Right kidney (tissue), 1 donor: ENCODE results near the gene RRBP1.

Source experiments
- DNase-seq: peaks from one replicate; pipeline ENCODE4 v3.0.0-alpha.2; 2016

Gene RRBP1

DNA sequence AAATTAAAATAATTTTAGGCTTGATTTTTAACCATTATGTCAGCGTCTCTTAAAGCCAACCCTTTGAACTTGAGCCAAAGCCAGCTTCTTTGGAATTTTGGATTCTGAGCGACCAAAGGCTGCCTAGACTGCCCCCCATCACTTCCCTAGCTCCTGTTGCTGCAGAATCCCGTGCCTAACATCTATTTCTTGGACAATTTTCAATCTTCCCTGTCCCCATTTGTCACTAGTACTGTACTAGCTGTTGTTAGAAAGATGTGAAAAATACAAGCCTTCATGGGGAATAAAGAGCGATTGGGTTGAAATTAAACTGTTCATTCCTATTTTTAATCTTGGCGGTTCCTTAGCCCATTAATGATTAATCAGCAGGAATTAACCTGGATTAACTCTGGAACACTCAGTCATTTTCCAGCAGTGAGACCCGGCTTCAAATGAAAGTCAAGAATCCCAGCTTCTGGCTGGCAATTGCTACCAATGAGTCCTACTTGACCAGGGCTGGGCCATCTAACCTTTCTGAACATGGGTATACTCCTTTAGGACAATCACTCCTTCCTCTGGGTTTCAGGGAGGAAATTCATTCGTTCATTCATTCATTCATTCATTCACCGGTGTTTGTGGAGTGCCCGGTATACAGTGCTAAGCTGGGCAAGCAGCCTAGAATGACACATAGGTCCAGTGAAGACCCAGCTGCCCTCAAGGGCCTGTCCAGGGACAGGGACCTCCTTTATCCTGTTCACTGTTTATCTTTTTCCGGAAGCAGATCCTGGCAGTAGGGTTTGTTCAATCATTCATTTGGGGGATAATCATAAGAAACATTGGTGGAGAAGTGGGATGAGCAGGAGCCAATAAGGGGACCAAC lies 1.4 kb upstream of the RRBP1 start:
- DNase-seq, result no peak

DNA sequence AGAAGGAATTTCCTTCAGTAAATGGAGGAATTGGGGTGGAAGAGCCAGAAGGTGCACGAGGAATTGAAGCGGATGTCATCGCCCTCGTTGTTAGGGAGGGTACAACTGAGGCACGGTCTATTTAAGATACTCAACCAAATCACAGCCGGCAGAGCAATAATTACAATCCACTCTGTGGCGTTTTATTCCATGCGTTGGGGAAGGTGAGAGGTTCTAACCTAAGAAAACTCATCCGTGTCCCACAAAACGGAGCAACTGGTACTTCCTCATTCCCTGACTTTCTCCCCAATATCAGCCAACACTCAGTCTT lies 802 bp upstream of the RRBP1 start:
- DNase-seq, result no peak

DNA sequence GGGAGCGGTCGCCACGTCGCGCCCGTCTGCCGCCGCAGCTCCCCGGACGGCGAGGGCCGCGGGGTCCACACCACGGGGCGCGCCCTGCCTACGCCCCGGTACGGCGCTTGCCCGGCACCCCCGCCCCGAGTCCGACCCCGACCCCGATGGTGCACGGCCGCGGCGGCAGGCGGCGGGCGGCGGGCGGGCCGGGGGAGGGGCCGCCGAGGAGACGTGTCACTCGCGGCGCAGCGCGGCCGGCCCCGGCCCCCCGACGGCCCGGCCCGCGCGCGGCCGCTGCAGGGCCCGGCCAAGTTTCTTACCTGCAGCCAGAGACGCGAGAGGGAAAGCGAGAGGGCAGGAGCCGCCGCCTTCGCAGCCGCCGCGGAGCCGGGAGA lies 328 bp downstream of the RRBP1 start:
- no peak for DNase-seq

DNA sequence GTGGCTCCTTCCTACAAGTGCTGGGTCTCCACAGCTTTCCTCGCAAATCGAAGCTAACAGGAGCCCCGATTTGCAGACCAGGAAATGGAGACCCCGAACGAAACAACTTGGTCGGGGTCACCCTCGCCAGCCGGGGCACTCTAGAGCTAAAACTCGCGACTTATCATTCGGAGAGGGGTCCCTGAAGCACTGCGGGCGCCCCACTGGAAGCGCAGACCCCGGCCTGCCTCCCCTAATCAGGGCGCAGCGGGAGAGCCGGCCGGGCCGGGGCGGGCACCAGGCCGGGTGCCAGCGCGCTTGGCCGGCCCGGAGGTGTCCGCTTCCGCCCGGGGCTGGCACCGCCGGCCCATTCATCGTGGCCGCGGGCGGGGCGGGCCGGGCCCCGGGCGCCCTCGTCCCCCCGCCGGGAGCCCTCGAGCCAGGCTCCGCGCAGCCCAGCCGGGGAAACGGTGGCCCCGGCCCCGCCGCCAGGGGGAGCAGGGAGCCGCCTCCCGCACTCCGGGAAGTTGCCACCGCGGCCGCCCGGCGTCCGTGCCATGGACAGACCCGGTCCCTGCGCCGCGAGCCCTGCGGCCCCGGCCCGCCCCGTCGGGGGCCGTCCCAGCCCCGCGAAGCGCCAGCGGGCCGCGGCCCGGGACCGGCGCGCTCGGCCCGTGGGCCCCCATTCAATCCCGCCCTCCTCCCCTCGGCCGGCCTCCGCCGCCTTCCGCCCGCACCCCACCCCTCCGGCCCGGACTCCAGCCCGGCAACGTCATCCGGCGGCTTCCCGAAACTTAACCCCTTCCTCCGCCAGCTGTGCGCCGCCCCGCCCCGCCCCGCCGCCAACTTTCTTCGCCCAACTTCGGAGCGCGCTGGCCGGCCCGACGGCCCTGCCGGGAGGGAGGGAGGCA lies 961 bp downstream of the RRBP1 start:
- DNase-seq, result peak; percentile 77

DNA sequence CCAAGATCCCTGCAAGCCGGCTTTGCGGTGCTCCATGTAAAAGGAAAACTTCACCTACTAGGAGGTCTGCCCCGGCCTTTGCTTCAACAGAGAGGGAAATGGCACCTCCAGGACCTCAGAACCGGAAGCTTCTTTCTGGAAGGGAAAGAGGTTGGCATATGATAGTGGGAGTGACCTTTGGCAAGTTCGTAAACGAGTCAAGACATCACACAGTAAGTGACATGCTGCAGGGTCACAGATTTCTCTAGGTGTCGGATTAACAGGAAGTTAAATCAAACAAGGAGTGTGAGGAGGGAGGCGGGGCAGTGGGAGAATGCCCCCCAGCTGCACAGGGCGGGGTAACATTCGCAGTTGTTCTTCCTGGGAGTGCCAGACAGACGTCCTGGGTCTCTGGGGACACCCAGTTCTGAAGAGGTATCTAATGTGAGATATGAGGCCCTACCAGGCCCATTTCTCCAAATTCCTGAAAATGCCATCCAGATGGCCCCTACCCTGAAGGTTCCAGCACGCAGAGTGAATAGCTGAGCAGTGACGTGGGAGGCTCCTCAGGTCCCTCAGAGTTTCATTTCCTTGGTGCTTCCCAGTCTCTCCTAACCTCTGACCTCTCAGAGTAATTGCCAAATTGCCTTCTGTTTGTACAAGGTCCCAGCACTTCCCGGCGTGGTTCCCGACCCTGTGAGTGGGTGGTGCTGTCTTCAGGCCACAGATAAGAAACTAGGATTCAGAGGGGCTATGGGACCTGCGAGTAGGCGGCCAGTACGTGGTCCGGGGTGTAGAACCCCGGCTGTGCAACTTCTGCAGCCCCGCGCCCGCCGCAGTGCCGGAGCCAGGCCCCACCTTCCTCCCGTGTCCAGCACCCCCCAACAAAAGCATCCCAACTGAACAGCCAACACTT lies 1.9 kb downstream of the RRBP1 start:
- no peak for DNase-seq

DNA sequence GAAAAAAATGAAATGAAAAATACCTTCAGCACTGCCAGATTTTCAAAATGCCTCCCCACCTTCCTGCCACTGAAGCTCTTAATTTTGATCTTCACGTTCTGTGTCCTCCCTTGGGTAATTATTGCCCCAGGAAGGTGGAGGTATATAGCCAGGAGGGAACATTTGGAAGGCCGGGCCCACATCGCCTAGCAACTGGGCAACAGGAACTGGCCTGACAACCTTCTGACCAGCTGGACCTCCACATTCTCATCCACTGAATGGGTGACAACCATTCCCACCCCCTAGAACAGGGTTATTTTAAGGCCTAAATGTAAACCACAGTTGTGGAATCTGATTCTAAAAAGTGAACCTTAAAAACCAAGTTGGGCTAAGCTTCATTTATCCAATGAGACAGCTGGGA lies 3.2 kb downstream of the RRBP1 start:
- DNase-seq, result no peak

DNA sequence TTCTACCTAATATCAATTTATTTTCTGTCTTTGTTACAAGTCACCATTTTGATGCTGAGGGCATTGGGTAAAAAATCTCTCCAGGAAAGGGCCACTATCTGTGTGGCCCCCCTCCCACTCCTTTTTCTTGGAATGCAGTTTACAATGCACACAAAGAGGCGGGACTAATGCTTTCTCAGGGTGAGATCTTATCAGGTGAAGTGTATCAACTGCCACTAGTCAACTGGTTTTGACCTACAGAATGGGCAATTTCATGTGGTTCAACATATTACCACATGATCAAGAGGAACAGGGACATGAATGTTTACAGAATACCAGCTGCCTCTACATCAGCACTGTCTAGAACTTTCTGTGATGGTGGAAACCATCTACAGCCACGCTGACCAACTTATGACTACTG lies 3.7 kb downstream of the RRBP1 start:
- DNase-seq, result no peak

DNA sequence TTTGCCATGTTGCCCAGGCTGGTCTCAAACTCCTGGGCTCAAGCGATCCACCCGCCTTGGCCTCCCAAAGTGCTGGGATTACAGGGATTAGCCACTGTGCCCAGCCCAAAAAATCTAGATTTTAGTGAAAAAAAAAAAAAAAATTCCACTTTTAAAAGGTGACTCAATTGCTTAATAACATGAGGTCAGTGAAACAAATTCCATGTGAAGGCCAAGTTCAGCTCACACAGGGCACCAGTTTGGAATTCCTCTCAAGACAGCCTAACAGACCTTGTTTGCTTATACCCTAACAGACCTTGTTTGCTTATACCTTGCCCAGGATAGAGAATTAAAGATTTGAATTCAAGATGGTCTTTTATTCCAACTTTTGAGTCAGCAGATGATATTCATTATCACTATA lies 5.1 kb downstream of the RRBP1 start:
- no peak for DNase-seq

DNA sequence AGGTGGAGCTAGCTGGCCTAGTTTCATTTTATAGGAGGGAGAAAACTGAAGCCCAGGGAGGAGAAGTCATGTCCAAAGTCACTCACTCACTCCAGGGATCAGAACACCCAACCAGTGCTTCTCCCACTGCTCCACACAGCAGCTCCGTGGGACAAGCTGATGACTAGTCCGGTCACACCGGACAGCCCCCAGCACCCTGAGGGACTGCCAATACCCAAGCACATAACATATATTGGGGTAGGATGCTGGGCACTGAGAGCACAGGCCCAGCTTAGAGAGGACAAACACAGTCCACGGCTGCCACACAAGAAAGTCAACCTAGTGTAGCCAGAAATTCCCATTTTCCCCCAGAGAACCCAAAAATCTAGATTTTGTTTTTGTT lies 5.7 kb downstream of the RRBP1 start:
- DNase-seq, result no peak

DNA sequence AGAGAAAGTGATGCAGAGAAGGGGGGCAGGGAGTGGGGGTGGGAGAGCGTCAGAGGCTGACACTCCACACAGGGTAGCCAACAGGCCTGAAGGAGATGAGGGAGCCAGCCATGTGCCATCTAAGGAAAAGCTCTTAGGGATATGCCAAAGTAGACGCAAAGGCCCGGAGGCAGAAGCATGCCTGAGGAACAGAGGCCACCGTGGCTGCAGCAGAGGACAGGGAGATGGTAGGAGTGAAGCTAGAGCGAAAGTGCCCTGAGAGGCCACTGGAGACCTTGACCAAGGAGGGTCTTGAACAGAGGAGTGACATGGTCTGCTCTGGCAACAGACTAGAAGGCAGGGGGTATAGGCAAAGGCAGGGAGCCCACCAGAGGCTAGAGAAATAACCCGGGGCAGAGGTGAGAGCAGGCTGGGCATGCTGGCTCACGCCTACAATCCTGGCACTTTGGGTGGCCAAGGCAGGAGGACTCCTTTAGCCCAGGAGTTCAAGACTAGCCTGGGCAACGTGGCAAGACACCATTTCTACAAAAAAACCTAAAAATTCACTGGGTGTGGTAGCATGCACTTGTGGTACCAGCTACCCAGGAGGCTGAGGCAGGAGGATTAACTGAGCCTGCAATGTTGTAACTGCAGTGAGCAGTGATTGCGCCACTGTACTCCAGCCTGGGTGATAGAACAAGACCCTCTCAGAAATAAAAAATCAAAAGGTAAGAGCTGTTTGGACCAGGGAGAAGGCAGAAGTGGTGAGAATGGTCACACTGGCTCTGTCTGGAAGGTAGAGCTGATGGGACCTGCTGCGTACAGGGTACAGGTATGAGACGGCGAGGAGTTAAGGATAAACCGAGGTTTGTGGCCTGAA lies 6.3 kb downstream of the RRBP1 start:
- DNase-seq, result no peak

DNA sequence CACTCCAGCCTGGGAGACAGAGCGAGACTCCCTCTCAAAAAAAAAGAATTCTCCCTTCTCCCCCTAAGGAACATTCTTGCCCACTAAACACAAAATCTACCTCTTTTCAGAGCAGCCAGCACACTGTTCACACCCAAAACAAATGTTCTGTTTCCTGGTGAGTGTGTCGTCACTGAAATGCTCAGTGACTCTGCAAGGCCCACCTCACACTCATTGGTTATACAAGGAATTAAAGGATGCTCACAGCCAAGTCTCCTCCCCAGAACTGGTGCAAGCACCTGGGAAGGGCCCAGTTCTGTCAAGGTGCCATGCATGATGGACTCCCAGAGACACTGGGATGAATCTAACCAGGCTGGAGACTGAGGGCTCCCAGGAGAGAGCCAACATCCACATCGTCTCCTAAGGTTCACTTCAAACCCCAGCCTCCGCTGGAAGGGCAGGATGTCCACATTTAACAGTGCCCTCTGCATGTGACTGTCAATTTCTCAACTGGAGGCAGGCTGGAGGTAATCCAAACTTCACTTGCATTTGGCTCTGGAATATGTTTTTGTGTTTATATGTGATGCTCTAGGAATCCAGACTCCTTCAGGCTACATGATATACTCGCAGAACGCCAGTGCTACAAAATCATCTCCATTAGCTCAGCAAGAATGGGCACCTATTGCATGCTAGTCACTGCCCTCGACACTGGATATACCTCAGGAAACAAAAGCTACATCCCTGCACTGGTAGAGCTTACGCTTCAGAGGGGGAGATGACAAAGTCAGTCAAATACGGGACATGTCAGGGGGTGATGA lies 7.1 kb downstream of the RRBP1 start:
- no peak for DNase-seq

DNA sequence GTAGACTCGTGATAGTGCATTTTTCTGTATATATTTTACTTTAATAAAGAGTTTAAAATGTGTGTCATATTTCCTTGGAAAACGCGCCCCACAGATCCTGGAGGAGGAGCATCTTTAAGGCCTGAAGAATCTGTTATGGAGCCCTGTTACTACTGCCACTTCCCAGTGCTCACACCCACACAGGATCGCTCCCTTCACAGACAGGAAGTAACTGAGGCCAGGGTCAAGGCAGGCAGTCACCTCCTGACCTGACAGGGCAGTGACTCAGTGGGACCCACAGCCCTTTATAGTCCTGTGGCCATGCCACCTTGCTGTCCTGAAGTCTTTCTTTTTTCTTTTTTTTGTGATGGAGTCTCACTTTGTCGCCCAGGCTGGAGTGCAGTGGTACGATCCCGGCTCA lies 9.0 kb downstream of the RRBP1 start:
- DNase-seq, result no peak

DNA sequence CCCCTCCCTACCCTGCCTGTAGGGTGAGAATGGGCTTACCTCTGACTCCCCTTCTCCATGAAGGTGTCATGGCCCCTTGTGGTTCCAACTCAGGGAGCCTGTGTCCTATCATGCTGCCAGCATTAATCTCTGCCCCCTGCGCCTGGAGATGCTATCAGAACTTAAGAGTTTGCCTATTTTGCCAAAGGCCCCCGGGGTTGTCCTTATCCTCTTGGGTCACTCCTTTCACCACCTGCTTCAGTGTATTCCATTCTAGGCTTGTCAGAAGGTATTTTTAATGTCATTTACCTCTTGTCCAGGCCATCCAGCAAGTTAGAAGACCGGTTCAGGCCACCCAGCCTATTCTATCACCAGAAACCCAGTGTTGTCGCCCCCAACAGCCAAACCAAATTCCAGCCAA lies 10.5 kb downstream of the RRBP1 start:
- DNase-seq, result no peak

DNA sequence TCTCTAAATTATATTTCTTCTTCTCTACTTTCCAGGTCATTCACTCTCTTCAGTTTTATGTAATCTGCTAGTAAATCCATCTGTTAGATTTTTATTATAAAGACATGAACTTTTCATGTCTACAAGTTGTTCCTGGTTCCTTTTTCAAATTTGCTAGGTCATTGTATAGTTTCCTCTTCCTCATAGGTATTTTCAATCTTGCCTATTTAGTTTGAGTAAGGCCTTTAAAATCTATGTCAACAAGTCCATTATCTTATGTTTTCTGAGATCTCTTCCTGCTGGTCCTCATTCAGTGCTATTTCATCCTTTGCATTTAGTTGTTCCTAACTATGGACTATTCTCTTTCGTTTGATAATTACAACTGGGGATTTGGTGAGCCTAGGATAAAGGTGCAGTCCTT lies 11.0 kb downstream of the RRBP1 start:
- DNase-seq, result no peak

DNA sequence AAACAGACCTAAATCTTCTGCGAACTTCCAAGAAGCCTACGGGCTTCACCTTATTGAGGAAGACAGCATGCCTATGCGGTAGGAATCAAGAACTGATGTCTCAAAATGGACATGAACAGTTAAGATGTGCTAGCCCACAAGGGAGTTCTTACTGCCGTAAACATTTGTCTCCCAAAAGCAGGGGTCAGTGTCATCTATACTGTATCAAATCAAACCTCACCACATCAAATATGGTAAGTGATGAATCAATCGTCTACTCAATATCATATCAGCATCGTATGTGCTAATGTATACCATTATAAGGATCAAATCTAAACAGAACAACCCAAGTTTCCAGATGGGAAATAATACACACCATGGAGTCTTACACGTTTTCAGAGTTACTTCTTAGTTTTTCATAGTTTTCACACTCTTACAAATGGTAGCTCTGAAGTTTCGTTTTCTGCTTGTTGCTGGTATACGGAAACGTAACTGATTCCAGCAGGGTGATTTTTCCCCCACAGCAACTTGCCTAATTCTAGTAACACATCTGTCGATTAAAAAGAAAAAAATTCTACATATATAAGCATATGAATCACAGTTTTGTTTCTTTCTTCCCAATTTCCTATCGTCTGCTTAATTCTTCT lies 12.6 kb downstream of the RRBP1 start:
- DNase-seq, result no peak

DNA sequence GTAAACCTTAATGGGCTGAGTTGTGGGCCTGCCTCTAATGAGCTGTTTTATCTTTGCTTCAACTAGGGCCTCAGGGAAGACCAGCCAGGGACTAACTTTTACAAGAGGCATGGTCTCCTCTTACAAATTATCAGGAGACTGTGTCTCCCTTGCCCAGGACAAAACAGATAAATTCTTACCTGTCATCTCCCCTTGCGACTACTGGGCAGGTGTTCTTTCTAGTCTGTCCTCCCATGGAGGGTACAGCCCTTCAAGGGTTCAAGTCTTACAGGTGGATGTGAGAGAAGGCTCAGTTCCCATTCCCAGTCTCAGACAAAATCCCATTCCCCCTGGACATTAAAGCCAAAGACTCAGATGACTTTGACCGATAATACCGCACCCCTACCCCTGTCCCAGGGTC lies 13.6 kb downstream of the RRBP1 start:
- DNase-seq, result no peak

DNA sequence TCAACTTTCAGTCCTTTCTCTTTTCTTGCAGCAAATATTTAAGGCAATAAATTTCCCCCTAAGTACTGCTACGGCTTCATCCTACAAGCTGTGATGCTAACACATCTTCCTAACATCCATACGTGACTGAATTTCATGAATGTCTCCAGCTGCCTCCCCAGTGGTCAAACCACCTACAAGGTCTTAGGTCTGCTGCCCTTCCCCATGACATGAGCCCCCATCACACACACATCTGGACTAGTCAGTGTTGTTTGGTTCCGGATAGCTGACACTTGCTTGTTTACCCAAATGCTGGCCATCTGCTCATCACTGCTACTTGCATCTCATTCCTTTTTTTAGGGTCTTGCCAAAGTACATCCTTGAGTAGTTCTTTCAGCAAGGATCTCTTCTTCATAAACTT lies 14.6 kb downstream of the RRBP1 start:
- DNase-seq, result no peak

DNA sequence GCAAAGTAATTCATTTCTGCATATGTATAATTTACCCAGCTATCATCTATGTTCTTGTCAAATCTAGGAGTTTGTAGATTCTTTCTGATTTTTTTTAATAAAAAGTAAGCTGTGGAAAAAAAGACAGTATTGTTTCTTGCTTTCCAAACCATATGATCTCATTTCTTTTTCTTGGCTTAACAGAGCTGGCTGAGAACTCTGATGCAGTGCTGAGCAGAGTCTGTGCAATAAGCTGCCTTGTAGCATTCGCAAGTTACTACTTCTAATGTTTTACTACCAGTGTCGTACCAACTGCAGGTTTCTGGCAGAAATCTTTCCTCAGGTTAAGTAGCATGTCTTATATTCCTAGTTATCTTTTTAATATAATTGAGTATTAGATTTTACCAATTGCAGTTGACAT lies 15.6 kb downstream of the RRBP1 start:
- no peak for DNase-seq

DNA sequence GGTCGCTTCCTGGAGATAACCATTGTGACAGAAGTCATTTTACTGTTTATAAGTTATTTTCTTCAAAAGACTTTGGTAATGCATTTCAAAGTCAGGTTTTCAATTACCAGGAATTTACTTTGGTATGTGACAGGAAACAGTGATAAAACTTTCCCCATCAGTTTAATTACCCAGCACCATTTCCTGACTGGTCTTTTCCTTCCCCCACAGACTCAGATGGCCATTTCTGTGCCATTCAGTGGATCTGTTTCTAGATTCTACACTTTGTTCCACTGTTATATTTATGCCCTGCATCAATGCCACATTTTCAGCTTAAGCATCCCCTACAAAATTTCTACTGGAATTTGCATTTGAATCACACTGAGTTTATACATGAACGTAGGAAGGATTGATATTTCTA lies 16.3 kb downstream of the RRBP1 start:
- DNase-seq, result no peak

DNA sequence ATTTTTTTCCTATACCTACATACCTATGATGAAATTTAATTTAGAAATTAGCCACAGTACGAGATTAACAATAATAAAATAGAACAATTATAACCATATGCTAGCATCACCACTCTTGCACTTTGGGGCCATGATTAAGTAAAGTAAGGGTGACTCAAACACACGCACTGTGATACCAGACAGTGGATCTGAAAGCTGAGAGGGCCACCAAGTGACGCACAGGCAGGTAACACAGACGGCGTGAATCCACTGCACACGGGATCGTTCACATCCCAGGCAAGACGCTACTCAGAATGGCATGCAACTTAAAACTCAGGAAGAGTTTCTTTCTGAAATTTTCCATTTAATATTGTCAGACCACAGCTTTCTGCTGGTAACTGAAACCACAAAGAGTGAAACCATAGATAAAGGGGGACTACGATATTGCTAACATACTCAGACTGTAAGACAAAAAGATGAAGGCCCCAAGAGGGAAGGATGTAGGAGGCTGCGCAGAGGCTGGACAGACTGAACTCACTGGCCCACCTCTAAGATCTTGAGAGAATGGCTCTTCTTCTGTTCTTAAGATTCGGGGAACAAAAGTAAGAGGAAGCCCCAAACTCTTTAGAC lies 17.9 kb downstream of the RRBP1 start:
- DNase-seq, result no peak
